ENCODE measurements around the gene VGLL2.

DNA sequence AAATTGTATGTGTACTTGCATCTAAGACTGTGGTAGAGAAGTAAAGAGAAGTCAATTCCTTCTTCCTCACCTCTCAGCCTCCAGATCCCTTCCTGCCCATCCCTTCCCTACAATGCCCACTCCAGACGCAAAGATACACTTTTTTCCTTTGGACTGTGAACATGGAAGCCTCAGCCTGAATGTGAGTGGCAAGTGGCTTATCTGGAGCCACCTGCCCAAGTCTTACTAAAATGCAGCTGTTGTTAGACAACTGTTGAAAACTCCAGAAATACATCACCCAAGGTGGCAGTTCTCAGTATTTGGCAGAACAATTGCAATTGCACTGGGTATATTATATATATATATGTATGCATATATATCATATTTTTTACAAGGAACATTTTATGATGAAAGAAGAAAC lies 7.5 kb downstream of the VGLL2 start:
- TF ChIP-seq, protein P1, sequence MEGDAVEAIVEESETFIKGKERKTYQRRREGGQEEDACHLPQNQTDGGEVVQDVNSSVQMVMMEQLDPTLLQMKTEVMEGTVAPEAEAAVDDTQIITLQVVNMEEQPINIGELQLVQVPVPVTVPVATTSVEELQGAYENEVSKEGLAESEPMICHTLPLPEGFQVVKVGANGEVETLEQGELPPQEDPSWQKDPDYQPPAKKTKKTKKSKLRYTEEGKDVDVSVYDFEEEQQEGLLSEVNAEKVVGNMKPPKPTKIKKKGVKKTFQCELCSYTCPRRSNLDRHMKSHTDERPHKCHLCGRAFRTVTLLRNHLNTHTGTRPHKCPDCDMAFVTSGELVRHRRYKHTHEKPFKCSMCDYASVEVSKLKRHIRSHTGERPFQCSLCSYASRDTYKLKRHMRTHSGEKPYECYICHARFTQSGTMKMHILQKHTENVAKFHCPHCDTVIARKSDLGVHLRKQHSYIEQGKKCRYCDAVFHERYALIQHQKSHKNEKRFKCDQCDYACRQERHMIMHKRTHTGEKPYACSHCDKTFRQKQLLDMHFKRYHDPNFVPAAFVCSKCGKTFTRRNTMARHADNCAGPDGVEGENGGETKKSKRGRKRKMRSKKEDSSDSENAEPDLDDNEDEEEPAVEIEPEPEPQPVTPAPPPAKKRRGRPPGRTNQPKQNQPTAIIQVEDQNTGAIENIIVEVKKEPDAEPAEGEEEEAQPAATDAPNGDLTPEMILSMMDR (IDR thresholded peaks at IDR 0.05 in 4 of 5, conservative IDR thresholded peaks at IDR 0.05 in 1 of 5) = no peak
- TF ChIP-seq POLR2A (IDR thresholded peaks at IDR 0.05) = no peak
